GM18520 (cell line): Measurements from ENCODE around the gene C4orf50.
"Not testable (repeated sequence)": the region's sequence is repeated elsewhere in the genome, so short reads cannot be mapped to it uniquely, and the experiment has no call there.

ENCODE experiments used
- ATAC-seq: cut with Tn5 transposase; IDR thresholded peaks from one replicate; pipeline ENCODE4 v1.9.1; 2021; ENCODE audit not compliant: unreplicated experiment

C4orf50 gene

GRCh38 chr4:6019316-6020263 lies 1.4 kb upstream of the C4orf50 start:
- ATAC-seq, result no peak

DNA sequence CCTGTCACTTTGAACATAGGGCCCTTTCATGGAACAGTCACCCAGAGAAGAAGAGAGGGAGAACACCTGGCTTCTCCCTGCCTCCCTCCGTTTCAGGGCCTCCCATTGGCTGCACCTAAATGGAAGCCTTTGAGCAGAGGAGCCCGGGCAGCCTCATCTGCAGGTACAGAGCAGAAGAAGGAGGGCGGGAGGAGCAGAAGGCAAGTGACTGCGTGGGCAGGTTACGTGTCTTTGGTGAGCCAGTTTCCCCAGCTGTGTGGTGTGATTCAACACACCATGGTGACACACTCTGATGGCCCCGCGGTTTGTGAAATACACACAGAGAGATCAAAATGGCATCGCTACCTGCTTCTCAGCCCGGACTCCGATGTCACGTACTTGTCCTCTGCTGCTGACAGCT lies 431 bp downstream of the C4orf50 start:
- ATAC-seq, result no peak

GRCh38 chr4:6017030-6017429 lies 1.2 kb downstream of the C4orf50 start:
- ATAC-seq, result no peak

- ATAC-seq, result no peak
Measured at GRCh38 chr4:6013564-6013963, 4.7 kb downstream of the C4orf50 start.

- no peak for ATAC-seq
Measured at GRCh38 chr4:6012200-6012599, 6.0 kb downstream of the C4orf50 start.

GRCh38 chr4:6011686-6012085 lies 6.5 kb downstream of the C4orf50 start:
- no peak for ATAC-seq

GRCh38 chr4:6011271-6011671 lies 7.0 kb downstream of the C4orf50 start:
- no peak for ATAC-seq

- no peak for ATAC-seq
Measured at GRCh38 chr4:6010789-6011188, 7.4 kb downstream of the C4orf50 start.

GRCh38 chr4:6009452-6009851 lies 8.8 kb downstream of the C4orf50 start:
- no peak for ATAC-seq

- ATAC-seq, result no peak
Measured at GRCh38 chr4:6008766-6009385, 9.4 kb downstream of the C4orf50 start.

DNA sequence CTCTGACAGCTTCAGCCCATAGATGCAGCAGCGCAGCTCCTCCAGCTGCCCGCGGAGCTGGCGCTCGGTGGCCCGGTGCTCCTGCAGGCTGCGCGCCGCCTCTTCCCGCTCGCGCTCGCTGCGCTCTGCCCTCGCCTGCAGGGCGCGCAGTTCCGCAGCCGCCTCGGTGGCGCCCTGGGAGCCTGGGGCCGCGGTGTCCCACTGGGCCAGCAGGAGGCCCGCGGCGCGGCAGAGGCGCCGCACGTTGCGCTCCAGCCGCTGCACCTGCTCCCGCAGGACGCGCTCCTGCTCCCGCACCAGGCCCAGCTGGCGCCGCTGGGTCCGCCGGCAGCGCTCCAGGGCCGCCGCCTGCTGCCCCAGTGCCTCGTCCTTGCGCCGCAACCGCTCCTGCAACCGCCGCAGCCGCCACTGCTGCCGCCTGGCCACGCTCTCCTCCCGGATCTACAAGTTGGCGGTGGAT lies 10.1 kb downstream of the C4orf50 start:
- no peak for ATAC-seq

DNA sequence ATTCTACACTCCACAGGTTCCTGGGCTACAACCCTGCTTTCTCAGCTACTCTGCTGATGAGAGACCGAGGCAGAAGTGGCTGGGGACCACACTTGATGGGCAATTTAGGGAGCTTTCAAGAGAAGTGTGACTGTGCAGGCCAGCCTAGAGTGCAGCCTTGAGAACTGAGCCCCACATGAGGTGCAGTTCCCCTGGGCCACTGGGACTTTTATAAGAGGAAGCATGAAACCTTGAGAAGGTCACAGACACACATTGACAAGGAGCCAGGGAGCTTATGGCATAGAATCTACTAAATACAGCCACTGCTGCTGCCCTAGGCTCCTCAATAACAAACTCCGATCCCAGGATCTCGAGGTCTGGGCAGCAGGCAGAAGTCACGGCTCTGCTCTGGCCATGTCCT lies 13.1 kb downstream of the C4orf50 start:
- ATAC-seq, result no peak

DNA sequence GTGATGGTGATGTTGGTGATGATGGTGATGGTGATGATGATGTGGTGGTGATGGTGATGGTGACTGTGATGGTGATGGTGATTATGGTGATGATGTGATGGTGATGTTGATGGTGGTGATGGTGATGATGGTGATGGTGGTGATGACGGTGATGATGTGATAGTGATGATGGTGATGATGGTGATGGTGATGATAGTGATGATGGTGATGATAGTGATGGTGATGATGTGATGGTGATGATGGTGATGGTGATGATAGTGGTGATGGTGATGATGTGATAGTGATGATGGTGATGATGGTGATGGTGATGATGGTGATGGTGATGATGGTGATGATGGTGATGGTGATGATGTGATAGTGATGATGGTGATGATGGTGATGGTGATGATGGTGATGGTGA lies 14.7 kb downstream of the C4orf50 start:
- ATAC-seq, result not testable (repeated sequence)

DNA sequence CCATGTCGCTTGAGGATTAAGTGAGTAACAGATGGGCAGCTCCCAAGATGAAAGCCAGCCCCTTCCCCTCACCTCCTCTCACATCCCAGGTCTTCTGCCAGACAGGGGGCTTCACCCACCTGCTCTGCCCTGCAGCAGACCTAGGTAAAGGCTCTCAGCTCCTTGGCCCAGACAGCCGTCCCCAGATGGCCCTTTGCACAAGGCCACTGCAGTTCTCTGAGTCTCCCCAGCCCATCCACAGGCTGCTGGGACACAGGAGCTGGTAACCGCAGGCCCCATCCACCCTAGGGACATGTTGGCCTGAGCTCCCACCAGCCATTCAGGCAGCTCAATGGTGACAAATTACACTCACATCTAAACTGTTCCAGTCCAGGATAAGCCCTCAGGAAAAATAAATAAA lies 15.3 kb downstream of the C4orf50 start:
- no peak for ATAC-seq

DNA sequence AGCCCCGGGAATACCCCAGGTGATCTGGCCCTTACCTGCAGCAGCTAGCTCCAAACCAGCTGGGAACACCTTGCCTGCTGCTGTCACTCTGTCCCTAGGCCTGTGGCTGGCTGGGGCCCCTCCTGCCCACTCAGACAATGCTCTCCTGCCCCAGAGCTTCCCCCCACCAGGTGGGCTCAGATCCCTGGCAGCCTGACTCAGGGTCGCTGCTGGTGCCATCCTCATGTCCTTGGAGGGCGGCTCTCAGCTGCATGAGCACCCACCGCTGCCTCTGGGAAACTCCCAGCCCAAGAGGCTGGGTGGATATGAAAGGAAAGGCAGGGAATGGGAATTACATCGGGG lies 15.8 kb downstream of the C4orf50 start:
- no peak for ATAC-seq

- ATAC-seq, result no peak
Measured at GRCh38 chr4:6001680-6002491, 16.3 kb downstream of the C4orf50 start.

- no peak for ATAC-seq
Measured at GRCh38 chr4:5999830-6000365, 18.3 kb downstream of the C4orf50 start.

DNA sequence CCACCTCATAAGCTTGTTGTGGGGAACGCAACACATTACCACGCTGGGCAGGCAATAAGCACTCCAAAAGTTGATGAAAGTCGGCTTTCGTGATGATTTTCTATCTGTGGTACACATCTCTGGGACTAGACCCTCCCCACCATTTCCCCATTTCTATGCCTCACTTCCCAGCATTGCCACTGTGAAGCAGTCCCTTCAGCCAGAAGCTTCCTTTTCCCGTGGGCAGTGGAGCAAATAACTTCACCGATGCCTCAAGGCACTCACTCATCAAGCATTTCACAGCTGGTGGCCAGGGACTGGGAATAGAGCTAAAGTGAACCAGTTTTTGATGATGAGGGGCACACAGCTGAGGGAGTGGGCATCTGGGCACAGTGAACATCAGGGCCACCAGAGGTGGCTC lies 18.9 kb downstream of the C4orf50 start:
- no peak for ATAC-seq

DNA sequence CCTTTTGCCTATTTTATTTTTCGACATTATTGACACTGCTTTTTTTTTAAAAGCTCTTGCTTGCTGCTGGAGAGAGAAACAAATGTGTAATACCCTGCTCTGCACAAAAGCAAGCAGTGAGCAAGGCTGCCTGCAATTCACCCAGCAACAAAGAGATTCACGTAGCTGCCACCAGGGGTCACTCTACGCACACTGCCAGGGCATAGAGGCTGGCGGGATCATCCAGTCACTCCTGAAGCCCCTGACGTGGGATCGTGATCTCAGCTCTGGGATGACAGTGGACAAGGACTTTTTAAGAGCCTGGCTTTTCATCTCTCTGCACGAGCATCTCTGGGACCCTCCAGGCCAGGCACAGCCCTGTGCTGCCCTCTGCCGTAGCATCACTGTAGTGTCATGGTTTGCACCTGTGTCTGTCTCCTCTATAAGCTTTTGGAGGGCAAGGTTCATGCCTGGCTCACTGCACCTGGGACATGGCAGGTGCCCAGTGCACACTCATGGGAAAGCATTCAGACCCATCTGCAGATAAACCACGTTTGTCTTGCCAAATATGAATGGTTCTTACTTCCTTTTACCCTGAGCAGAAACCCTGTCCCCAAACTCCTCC lies 19.8 kb downstream of the C4orf50 start:
- ATAC-seq, result peak; percentile 70

DNA sequence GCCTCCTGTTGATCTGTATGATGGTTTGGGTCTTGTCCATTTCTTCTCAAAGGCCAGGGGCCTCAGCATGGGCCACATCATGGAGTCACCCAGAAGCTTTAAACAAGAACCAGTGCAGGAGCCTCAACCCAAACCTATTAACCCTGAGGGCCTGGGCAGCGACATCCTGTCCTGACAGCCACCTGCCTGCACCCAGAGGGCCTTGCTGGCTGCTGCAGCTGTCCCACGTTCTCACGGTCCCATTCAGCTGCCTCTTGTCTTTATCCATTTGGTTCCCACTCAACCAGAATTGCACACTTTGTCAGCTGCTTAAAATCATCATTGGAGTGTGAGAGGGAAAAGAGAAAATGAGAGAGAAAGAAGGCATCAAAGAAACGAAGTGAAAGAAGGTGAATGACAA lies 21.6 kb downstream of the C4orf50 start:
- no peak for ATAC-seq
